OCI-M2 (cell line): ENCODE results near the gene HBEGF.

Experiments
- DNase-seq: peaks from one replicate; lab custom pipeline; 2025; ENCODE audit not compliant: unreplicated experiment; lab: John Stamatoyannopoulos, UW

The HBEGF gene

DNA sequence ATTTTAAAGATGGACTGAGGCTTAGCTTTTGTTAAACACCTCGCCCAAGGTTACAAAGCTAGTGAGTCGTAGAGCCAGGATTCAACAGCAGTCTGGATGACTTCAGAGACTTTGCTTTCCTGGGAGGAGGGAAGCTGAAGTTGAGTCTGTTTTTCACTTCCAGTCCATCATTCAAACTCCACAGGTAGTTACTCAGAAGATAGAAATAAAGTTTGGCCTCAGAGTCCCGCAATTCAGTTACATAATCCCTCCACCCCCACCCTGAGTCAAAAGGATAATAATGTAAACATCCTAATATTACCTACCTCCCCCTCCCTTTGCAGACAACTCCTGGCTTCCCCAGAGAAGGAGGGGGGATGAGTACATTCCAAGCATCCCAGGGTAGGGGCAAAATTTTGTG, 8.1 kb downstream of the HBEGF start:
- DNase-seq: no peak

DNA sequence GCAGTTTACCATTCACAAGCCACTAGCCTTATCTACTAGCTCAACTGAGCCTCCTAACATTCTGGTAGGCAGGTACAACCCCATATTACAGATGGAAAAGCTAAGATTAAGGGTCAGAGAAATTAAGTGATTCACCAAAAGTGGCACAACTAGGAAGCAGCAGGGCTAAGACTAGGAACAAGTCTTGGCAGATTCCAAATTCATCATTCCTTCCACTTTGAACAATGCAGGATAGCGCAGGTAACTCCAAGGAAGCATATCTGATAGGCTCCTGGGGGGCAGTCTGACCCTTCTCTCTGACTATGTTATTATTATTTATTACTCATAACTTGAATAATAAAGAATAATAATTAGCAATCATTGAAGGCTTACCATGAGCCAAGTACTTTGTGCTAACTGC, 8.5 kb downstream of the HBEGF start:
- no peak for DNase-seq

DNA sequence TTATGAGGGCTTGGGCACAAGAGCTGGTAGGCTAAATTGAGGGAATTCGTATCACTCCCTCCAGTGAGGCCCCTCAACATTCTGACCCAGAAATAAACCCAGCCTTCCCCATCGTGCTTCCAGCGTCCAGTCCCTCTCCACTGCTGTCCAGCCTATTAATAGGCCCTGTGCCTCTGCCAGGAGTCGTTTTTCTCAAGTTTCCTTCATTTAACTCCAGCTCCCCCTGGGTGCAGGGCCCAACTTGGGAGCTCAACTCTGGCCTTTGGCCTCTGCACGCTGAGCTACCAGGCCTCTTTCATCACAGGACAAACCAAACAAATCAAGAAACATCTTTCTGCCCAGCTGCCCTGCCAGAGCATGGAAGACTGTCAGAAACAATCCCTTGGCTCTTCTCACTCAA, 10.0 kb downstream of the HBEGF start:
- no peak for DNase-seq

DNA sequence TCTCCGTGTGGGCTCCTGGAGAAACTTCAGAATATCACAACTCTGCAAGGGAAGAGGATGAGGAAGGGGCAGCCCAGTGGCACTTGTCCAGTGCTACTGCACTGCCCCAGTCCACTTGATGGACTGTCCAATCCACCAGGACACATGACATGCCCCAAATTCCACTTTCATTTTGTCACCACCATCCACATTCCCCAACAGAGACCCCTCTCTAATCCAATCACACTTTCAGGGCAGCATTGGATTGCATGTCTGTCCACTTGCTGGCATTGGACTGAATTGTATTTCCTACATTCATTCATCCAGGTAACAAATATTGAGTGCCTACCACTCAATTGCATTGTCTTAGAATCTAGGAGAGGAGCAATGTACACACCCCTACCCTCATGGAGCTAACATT, 14.8 kb downstream of the HBEGF start:
- DNase-seq: no peak

DNA sequence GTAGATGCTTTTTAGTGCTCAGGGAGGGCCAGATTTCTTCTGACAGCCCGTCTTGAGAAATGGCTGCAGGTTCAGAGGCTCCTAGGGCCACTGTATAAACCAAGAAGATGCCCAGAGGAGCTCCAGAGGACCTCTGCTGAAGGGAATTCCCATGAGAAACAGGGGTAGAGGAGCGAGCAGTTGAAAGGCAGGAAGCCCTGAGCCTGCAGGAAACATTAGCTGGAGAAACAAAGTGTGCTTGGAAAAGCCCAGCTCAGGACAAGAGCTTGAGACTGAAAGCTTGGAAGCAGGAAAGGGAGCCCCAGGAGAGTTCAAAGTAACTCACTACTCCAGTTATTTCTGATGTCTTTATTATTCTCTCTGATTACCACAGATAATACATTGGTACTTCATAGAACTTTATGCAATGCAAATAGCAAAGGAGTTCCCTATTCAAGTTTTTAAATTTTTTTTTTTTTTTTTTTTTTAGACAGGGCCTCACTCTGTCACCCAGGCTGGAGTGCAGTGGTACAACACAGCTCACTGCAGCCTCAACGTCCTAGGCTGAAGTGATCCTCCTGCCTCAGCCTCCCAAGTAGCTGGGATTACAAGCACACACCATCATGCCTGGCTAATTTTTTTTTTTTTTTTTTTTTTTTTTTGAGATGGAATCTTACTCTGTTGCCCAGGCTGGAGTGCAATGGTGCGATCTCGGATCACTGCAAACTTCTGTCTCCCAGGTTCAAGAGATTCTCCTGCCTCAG, 16.5 kb downstream of the HBEGF start:
- DNase-seq: no peak

DNA sequence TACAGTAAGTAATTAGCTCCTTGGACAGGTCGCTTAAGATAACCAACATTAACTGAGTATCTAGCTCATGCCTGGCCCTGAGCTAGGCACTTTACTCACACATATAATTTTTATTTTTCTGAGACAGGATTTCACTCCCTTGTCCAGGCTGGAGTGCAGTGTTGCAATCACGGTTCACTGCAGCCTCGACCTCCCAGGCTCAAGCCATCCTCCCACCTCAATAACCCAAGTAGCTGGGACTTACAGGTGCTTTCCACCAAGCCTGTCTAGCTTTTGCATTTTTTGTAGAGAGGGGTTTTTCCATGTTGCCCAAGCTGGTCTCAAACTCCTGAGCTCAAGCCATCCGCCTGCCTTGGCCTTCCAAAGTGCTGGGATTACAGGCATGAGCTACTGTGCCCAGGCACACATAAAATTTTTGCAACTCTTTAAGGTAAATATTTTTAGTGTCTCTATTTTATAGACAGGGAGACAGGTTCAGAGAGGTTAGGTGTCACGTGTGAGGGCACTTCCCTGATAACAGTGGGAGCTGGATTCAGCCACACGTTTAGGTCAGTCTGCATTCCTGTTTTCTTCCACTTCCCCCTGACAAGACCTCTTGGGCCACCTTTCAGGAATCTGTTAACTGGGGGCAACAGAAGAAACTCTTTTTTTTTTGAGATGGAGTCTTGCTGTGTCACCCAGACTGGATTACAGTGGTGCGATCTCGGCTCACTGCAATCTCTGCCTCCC, 18.2 kb downstream of the HBEGF start:
- no peak for DNase-seq

DNA sequence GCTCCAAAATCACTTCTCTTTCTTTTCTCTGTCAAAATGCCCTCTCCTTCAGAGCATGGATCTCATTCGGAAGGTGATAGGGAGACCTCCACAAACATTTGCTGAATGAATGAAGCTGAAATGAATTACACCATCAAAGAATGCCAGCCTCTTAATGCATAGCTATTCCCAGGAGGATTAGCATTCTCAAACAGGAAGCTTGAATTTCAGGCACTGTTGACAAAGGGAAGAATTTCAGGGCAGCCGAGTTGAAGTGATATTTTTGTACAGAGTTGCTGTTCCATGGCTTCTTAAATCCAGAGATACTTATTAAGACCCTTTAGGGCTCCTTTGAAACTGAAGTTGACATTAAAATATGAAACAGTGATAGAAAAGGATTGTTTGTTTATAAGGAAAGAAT, 18.8 kb downstream of the HBEGF start:
- DNase-seq: no peak

DNA sequence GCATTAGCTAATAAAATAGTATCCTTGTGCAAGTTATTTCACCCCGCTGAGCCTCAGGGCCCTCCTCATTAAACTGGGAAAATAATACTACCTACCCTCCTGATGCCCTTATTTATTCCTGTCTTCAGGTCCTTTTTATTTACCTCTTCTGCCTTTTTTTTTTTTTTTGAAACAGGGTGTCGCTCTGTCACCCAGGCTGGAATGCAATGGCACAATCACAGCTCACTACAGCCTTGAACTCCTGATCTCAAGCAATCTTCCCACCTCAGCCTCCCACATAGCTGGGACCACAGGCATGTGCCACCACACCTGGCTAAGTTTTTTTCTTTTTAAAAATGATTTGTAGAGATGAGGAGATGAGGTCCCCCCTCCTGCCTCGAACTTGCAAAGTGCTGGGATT, 20.9 kb downstream of the HBEGF start:
- no peak for DNase-seq

DNA sequence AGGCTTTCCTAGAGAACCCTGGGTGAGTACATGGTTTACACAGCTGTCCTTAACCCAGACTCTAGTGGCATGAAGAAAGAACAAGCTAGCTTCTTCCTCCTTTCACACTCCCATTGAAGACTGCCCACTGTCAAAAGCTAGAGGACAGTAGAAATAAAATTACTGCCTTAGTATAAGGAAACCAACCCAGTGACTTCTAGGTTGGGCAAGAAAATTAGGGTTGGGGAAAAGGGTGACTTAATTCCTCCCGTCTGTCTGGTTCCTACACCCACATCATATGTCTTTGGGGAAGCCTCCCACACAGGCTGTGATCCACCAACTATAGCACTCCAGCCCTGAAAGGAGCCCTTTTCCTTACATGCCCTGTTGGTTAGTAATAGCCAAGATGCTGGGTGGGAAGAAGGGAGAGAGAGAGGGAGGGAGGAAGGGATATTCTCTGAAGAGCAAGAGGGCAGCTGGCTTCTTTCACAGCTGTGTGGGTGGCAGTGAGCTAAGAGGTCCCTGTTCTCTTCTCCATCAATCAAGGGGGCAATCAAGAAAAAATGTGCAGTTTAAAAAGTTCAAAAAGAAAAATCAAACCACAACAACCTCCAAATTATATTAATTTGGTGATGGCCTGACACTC, 21.7 kb downstream of the HBEGF start:
- DNase-seq: no peak

DNA sequence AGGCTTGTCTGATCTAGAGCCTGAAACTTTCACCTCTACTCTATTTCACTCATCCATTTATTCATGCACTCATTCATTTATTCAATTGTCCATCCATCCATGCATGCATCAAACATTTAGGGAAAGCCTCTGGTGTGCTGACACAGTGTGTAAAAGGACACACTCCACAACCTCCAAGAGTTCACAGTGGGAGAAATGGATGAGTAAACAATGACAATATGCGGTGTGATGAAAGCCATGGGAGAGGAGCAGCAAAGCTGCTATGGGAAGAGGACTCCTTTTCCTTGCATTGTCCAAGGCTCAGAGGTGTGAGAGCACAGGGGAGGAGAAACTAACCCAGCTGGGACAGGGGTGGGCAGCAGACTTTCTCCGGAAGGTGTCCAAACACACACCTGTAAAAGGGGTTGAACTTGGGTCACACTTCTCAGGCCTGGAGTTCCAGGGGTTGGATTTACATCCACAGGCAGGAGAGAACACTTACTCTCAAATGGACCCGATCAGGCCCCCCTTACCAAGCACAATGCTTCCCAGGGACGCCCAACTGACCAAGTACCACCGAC, 22.3 kb downstream of the HBEGF start:
- DNase-seq: no peak

DNA sequence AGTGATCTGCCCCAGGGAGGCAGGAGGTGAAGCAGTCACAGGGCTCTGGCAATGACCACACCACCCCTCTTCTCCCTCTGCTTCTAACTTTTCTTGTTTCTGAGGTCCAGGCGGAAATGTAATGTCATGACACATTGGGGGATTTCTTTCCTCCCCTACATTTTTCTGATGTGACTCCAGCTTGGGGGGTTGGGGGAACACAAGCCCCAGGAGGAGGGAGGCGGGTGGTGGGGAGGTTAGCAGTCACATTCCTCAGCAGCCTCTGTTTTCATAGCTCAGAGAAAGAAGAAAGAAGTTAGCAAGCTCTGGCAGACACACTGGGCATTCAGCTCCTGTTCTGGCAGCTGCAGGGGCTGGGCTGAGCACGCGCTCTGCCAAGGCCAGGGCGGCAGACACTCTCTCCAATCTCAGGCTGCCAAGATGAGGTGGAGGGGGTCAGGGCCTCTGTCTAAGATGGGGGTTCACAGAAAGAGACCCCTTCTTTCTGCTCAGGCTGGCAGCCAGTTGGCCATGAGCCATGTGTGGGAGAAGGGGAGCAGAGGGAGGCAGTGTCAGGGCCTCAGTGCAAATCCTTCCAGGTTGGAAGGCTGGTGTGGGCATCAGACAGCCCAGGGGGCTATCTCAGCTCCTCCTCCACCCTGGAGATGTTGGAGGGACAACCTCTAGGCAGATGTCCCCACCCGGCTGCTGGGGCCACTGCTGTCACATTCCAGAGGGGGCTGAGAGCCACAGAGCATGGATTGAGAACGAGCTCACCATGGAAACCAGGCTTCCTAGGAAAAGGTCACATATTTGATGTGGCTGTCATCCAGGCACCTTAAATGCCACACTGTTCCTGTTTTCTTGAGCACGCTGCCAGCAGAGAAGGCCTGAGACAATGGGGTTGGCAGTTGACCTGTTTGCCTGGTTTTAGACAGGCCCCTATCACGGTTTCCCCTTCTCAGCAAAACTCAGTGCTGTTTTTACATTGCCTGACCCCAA, 23.4 kb downstream of the HBEGF start:
- DNase-seq: no peak

DNA sequence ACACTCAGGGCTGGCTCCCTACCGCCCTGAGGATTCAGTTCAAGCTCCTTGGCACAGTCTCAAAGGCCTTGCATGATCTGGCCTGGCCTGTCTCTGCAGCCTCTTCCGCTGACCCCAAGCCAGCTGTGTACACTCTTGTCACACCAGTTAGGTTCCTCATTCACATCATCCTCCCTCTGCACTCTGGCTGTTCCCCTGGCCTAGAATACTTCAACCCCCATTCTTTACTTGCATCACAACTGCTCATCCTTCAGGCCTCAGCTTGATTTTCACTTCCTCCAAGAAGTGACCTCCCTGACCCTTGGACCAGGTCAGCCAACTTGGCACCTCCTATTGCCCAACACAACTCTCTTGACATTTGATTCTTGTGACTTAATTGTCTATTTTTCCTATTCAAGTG, 24.6 kb downstream of the HBEGF start:
- DNase-seq: no peak

DNA sequence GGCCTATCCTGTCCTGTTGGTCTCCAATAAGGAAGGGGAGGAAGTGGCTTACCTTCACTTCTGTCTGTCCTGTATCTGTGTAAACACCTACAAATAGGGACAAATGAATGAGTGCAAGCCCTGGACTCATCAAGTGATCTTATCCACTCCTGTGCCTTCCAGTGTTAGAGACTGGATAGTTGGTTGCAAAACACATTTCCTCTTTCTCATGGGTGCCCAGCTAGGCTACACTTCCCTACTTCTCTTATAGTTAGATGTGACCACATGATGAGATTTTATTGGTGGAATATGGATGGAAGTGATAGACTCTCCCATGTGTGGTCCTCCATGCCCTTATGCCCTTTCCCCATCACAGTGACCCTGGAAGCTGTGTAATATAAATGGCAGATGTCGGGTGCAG, 26.6 kb downstream of the HBEGF start:
- DNase-seq: no peak

DNA sequence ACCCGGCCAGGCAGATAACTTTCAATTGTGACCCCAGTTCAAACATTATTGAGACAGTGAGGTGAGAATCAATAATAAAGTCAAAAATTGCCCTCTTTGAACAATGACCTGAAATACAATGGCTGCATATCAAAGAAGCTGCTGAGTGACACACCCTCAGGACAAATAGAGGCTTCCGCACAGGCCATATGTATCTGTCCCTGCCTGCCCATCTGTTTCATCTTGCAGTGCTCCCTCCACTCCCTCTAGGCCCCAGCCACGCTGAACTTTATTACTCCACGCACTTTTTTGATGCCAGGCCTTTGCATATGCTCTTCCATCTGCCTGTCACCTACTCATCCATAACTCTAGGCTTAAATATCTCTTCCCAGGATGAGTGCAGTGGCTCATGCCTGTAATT, 27.6 kb downstream of the HBEGF start:
- DNase-seq: no peak

DNA sequence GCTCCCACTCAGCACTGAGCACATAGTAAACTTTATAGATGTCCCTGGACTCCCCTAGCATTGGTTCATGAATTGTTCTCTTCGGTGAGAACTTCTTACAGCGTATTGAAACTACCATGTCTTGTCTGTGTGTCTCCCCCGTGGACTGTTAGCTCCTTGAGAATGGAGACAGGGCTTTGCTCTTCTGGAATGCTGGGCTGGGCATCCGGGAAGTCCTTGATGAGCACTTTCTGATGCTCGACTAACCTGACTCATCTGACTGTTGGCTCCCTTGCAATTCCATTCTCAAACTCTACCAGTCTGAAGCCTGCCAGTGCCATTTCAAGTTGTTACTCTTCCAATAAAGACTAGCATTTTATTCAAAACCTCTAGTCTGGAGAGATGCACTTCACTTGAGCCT, 28.5 kb downstream of the HBEGF start:
- DNase-seq: no peak

DNA sequence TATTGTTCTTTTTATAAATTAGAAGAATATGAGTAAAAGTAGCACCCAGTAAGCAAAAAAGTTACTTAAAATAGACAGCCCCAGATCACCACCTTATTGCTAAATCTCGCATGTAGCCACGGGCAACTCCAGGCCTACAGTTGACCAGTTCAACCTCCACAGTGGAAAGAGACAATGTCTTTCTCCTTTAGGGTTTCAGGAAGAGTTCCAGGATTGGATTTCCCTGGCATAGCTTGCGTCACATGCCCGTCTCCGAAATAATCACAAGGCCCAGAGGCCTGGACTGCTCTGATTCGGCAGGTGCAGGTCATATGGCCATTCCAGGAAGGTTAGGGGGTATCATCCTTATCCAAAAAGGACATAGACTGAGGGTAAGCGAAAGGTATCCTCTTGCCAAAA, 33.6 kb downstream of the HBEGF start:
- no peak for DNase-seq

DNA sequence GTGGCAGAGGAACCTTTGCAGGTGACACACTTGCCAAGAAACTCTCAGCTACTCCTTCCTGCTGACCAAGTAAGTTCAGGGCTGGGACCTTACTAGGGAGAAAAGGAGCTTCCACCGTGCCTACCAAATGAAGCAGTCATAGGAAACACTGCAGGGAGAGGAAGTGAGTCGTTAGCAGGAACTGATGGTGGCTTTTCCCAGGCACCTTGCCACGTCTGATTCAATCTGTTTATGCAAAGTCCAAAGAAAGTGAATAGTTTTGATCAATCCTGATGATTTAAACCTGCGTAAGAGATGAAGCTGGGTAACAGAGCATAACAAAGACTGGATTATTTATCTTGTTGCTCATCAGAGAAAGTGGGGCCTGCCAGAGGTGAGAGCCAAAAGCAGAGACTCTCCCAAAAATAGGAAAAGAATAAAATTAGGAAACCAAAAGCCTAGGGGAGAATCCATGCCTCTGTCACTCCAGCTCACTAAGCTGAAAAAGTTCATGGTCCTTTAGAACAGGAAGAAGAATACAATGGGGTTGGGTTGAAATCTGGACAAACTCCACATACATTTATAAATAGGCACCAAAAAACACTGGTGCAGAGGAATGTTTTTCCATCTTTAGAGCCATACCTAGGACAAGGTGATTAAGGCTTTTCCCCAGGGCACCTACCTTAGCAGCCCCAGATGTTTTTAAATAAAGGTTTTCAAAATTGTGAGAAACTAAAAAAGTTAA, 34.2 kb downstream of the HBEGF start:
- DNase-seq: no peak

DNA sequence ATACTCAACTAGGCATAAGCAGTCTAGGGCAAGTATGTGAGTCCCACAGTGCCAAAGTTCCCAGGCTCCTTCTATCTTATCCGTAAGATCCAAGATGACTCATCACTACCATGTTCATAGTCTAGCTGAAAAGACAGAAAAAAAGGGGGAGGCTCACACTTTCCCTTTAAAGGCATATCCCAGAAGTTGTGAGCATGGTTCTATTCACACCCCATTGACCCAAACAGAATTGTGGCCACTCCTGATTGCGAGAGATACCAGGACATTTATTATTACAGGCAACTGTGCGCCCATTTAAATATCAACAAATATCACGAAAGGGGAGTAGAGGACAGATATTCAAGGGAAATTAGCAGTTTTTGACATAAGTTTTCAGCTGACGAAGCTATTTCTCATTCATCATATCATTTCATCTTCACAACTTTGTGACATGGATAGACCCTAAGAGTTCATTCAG, 35.4 kb downstream of the HBEGF start:
- DNase-seq: no peak

DNA sequence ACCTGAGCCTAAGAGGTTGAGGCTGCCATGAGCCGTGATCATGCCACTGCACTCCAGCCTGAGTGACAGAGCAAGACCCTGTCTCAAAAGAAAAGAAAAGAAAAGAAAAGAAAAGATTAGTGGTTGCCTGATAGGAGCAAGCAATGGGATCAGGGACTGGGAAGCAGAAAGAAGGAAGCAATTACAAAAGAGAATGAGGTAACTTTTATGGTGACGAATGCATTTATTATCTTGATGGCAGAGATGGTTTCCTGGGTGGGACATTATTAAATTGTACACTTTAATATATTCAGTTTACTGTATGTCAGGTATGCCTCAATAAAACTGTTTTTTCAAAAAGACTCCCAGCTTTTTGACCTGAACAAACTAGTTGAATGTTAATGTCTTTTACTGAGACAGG, 36.0 kb downstream of the HBEGF start:
- DNase-seq: no peak

DNA sequence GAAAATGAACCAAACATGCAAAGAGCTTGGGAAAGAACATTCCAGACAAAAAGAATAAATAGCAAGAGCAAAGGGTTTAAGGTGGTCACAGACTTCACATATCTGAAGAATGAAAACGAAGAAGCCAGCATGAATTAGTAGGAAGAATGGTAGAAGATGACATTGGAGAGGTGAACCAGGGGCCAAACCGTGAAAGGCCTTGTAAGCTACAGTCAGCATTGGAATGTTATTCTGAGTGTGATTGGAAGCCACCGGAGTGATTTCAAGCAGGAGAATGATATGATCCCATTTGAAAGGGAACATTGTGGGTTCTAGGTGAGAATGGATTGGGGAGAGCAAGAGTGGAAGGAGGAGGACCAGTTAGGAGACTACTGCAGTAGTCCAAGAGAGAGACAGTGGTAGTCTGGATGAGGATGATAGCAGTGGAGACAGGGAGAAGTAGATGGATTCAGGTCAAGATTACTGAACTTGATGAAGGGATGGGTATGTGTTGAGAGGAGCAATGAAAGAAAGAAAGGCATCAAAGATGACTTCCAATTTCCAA, 36.6 kb downstream of the HBEGF start:
- DNase-seq: no peak
